HG03196 (cell line): ENCODE data around the gene SMARCB1.

Source experiments
- ATAC-seq: cut with Tn5 transposase; IDR thresholded peaks from one replicate; pipeline ENCODE4 v1.9.1; 2021; ENCODE audit not compliant: unreplicated experiment

SMARCB1 gene

GRCh38 chr22:23801238-23801821, 14.6 kb downstream of the SMARCB1 start:
- no peak for ATAC-seq

- no peak for ATAC-seq
Measured at GRCh38 chr22:23801886-23802377, 15.2 kb downstream of the SMARCB1 start.

GRCh38 chr22:23803001-23803819, 16.4 kb downstream of the SMARCB1 start:
- ATAC-seq, result no peak

- ATAC-seq, result no peak
Measured at GRCh38 chr22:23804781-23805291, 18.1 kb downstream of the SMARCB1 start.

GRCh38 chr22:23806837-23807236, 20.1 kb downstream of the SMARCB1 start:
- no peak for ATAC-seq

- no peak for ATAC-seq
Measured at GRCh38 chr22:23812378-23812777, 25.6 kb downstream of the SMARCB1 start.

GRCh38 chr22:23815541-23816155, 28.9 kb downstream of the SMARCB1 start:
- no peak for ATAC-seq

GRCh38 chr22:23816156-23816976, 29.6 kb downstream of the SMARCB1 start:
- ATAC-seq, result no peak

- ATAC-seq, result no peak
Measured at GRCh38 chr22:23817146-23817545, 30.4 kb downstream of the SMARCB1 start.

GRCh38 chr22:23818541-23818940, 31.8 kb downstream of the SMARCB1 start:
- no peak for ATAC-seq

- ATAC-seq, result no peak
Measured at GRCh38 chr22:23820748-23821211, 34.0 kb downstream of the SMARCB1 start.

GRCh38 chr22:23822101-23822671, 35.4 kb downstream of the SMARCB1 start:
- ATAC-seq, result no peak

GRCh38 chr22:23823331-23823791, 36.6 kb downstream of the SMARCB1 start:
- no peak for ATAC-seq

GRCh38 chr22:23824476-23825245, 37.9 kb downstream of the SMARCB1 start:
- no peak for ATAC-seq

- no peak for ATAC-seq
Measured at GRCh38 chr22:23825246-23825905, 38.6 kb downstream of the SMARCB1 start.

GRCh38 chr22:23826510-23827350, 40.0 kb downstream of the SMARCB1 start:
- no peak for ATAC-seq

GRCh38 chr22:23827351-23827995, 40.7 kb downstream of the SMARCB1 start:
- no peak for ATAC-seq
